ENCODE data around the gene STC2. TPM values are rescaled to one million over a fixed set of nuclear protein-coding genes. Genes with fewer than 3 reads are reported as not detected.

STC2 gene
- total RNA-seq, 1 experiment from 2014 or later = 99.9 TPM

GRCh38 chr5:173331956-173332479, 3.8 kb upstream of the STC2 start:
- Histone ChIP-seq H3K9ac (ENCODE audit: low read length) (no peak overlapping the region), H3K9me3 (ENCODE audit: low read length) (no peaks in the 10 kb centered on the region), H3K27me3 (ENCODE audit: low read length) (no peaks in the 10 kb centered on the region), H3K4me3 (ENCODE audit: low read length) (no peak overlapping the region), H3K79me2 (ENCODE audit: low read length) (peaks cover 13% of the 10 kb centered on the region), H4K20me1 (ENCODE audit: low read length) (peaks cover 7% of the 10 kb centered on the region), H3F3A (ENCODE audit: low read length, unreplicated experiment) (peaks cover 5% of the 10 kb centered on the region), H3K4me2 (ENCODE audit: low read length) (0 out of 2 replicates have a peak overlapping the region, but pooled peaks have one; percentile 8), H3K9me2 (replicated peaks; ENCODE audit: low read length) (no peaks in the 10 kb centered on the region), H3K27ac (ENCODE audit: low read length) (no peak overlapping the region), H2AFZ (ENCODE audit: low read length) (peak overlapping the region; percentile 44; the same call in 1 of the 2 replicates), H3K4me1 (ENCODE audit: insufficient read depth, low read length) (peaks cover 41% of the 10 kb centered on the region), H3K36me3 (ENCODE audit: low read depth, low read length) (no peaks in the 10 kb centered on the region)
- no TSS peak for BruUV-seq (replicated peaks)
- intact Hi-C loops (cut with micrococcal nuclease) = loop anchor here (1.0 to 5.0 kb wide), 5 partner anchors 38 to 284 kb away; partner anchors contain the start of gene BOD1
- TF ChIP-seq CTCF (conservative IDR thresholded peaks at IDR 0.05; ENCODE audit: low read depth, low read length) = peak; percentile 97
- TF ChIP-seq EZH2 (IDR thresholded peaks at IDR 0.05; ENCODE audit: low read length, unreplicated experiment) = no peak
- no peak for TF ChIP-seq EZH2phosphoT487 (IDR thresholded peaks at IDR 0.05; ENCODE audit: borderline replicate concordance, low read length)
- ChIA-PET POLR2A (ENCODE audit: unreplicated experiment) (interaction anchor here (0.6 kb wide), 1 partner anchor 181 kb away, joined by 3 read pairs; no protein-coding TSS in a partner anchor), CTCF (interaction anchor here (0.5 to 1.0 kb wide), 5 partner anchors 36 to 284 kb away, joined by 3 to 9 read pairs (median 4); partner anchors contain the start of gene BOD1)
- peak; percentile 95 for DNase-seq
- ATAC-seq = peak; percentile 14

GRCh38 chr5:173331287-173331686, 3.1 kb upstream of the STC2 start:
- intact Hi-C loops (cut with micrococcal nuclease) = loop anchor here (5.0 kb wide), 3 partner anchors 66 to 164 kb away; no protein-coding TSS in a partner anchor
- Histone ChIP-seq H3K4me3 (ENCODE audit: low read length) (no peak overlapping the region), H3K9me3 (ENCODE audit: low read length) (no peaks in the 10 kb centered on the region), H3K9ac (ENCODE audit: low read length) (no peak overlapping the region), H2AFZ (ENCODE audit: low read length) (no peak overlapping the region), H4K20me1 (ENCODE audit: low read length) (peaks cover 14% of the 10 kb centered on the region), H3K4me2 (ENCODE audit: low read length) (no peak overlapping the region), H3F3A (ENCODE audit: low read length, unreplicated experiment) (peaks cover 5% of the 10 kb centered on the region), H3K4me1 (ENCODE audit: insufficient read depth, low read length) (peaks cover 42% of the 10 kb centered on the region), H3K36me3 (ENCODE audit: low read depth, low read length) (no peaks in the 10 kb centered on the region), H3K9me2 (replicated peaks; ENCODE audit: low read length) (no peaks in the 10 kb centered on the region), H3K27me3 (ENCODE audit: low read length) (no peaks in the 10 kb centered on the region), H3K27ac (ENCODE audit: low read length) (no peak overlapping the region), H3K79me2 (ENCODE audit: low read length) (peaks cover 20% of the 10 kb centered on the region)
- ChIA-PET CTCF (interaction anchor here (0.6 to 1.0 kb wide), 4 partner anchors 36 to 285 kb away, joined by 3 to 9 read pairs (median 4); partner anchors contain the start of gene BOD1), POLR2A (ENCODE audit: unreplicated experiment) (no interaction called here)
- ATAC-seq (no peak), DNase-seq (no peak)
- no TSS peak for BruUV-seq (replicated peaks)
- no peak for TF ChIP-seq EZH2phosphoT487 (IDR thresholded peaks at IDR 0.05; ENCODE audit: borderline replicate concordance, low read length)
- TF ChIP-seq CTCF (conservative IDR thresholded peaks at IDR 0.05; ENCODE audit: low read depth, low read length) = no peak
- TF ChIP-seq EZH2 (IDR thresholded peaks at IDR 0.05; ENCODE audit: low read length, unreplicated experiment) = no peak

Measured in PC-3 (cell line).